Spleen (tissue), 11 donors: ENCODE data around the gene DUSP16. TPM values are rescaled to one million over a fixed set of nuclear protein-coding genes. Genes with fewer than 3 reads are reported as not detected.

Experiments used
- DNase-seq: peaks from one replicate; pipeline ENCODE4 v3.0.0-alpha.2; 2020
- H3K27ac ChIP-seq, 8 donors: fragments of 200-600 bp; sonication (generic) in 7 of 8; 1 replicate in 4 of 8; 2 replicates in 4 of 8; pipeline versions ENCODE4 v1.5.0 to v1.8.0; 2016 to 2021; ENCODE audit warnings: inconsistent platforms in 4 of 8, mild to moderate bottlenecking in 4 of 8, moderate library complexity in 1 of 8
- H3K27me3 ChIP-seq, 7 donors: fragments of 200-600 bp; sonication (generic) in 6 of 7; replicated peaks in 1 of 7; 1 replicate in 4 of 7; 2 replicates in 3 of 7; pipeline versions ENCODE4 v1.5.0 to v1.8.0; 2016 to 2021; ENCODE audit warnings: inconsistent platforms in 3 of 7, mild to moderate bottlenecking in 1 of 7
- H3K36me3 ChIP-seq, 6 donors: fragments of 200-600 bp; sonication (generic) in 5 of 6; 1 replicate in 4 of 6; 2 replicates in 2 of 6; pipeline versions ENCODE4 v1.5.0 to v1.8.0; 2016 to 2021; ENCODE audit warnings: inconsistent platforms in 2 of 6
- H3K4me1 ChIP-seq, 6 donors: fragments of 200-600 bp; sonication (generic) in 5 of 6; 1 replicate in 3 of 6; 2 replicates in 3 of 6; pipeline versions ENCODE4 v1.5.0 to v1.8.0; 2016 to 2021; ENCODE audit warnings: inconsistent platforms in 3 of 6
- H3K4me3 ChIP-seq, 8 donors: fragments of 200-600 bp; sonication (generic) in 7 of 8; 1 replicate in 4 of 8; 2 replicates in 4 of 8; pipeline versions ENCODE4 v1.5.0 to v1.8.0; 2016 to 2021; ENCODE audit warnings: inconsistent platforms in 4 of 8, mild to moderate bottlenecking in 4 of 8, moderate library complexity in 2 of 8
- H3K9me3 ChIP-seq, 8 donors: fragments of 200-600 bp; sonication (generic) in 7 of 8; 1 replicate in 4 of 8; 2 replicates in 4 of 8; pipeline versions ENCODE4 v1.5.0 to v1.8.0; 2016 to 2021; ENCODE audit warnings: inconsistent platforms in 4 of 8
- POLR2A ChIP-seq, 3 donors: fragments of 450-650 bp; IDR thresholded peaks; one replicate each; pipeline ENCODE4 v1.5.1; 2017; ENCODE audit warnings: antibody characterized with exemption in 3 of 3, mild to moderate bottlenecking in 1 of 3
- POLR2AphosphoS5 ChIP-seq, 3 donors: sonication (generic); formaldehyde crosslinking; IDR thresholded peaks; one replicate each; pipeline ENCODE4 v1.5.1; 2017; ENCODE audit warnings: antibody characterized with exemption in 3 of 3
- WGBS, 5 donors: extraction: QIAGEN DNeasy Blood & Tissue Kit in 3 of 5; methylation state at CpG; one replicate each; pipeline versions ENCODE4 v1.1.5 to v1.1.7; 2013 to 2018; 5-methylcytosine and 5-hydroxymethylcytosine counted together
- intact Hi-C: fragments of 100-400 bp; cut with DNase I; formaldehyde crosslinking; loops from one replicate; pipeline ENCODE4 v1.15.0; 2023; ENCODE audit warnings: low total_unique reads
- polyA plus RNA-seq, 3 donors: library from polyadenylated mRNA; stranded (reverse); fragments of 200-250 nt; gene quantifications; one replicate each; pipeline ENCODE4 v1.2.1, GENCODE V29; 2013
- total RNA-seq, 7 donors: library from RNA; depleted of rRNA in 3 of 7; stranded (reverse); fragments of >200 nt in 3 of 7; fragmentation: NEBNext Ultra II Directional in 4 of 7; extraction: Animal tissue kit (Norgen Biotek cat#: 25700) in 4 of 7; gene quantifications; one replicate each; pipeline versions ENCODE4 v1.1.0 to v1.2.1, GENCODE V29; 2016 to 2021
- TF ChIP-seq, protein P1 (sequence below), 11 experiments: fragments of 200-600 bp in 7 of 11; fragments of 450-650 bp in 4 of 11; sonication (generic) in 4 of 11; IDR thresholded peaks in 8 of 11; conservative IDR thresholded peaks in 3 of 11; 1 replicate in 7 of 11; 2 replicates in 4 of 11; pipeline versions ENCODE4 v1.4.0 to v1.8.0; 2016 to 2021; ENCODE audit warnings: antibody characterized with exemption in 11 of 11, inconsistent platforms in 4 of 11, mild to moderate bottlenecking in 1 of 11
- donor health status: healthy with polysubstance abuse.
- donor health status: DM: no; HTN: no; CAD: no; lungs with moderate emphysema.
- donor health status: DM: no; HTN: no; CAD: no.
- donor health status: Bipolar disorder and iron deficiency.
- donor health status: healthy.
- donor health status: DM: no; HTN: no; CAD: no.
- donor health status: DM: yes; HTN: yes; CAD: no.

The DUSP16 gene
- total and polyA plus RNA-seq, 10 donors = 2.2 to 43.7 (median 20.8) TPM

DNA sequence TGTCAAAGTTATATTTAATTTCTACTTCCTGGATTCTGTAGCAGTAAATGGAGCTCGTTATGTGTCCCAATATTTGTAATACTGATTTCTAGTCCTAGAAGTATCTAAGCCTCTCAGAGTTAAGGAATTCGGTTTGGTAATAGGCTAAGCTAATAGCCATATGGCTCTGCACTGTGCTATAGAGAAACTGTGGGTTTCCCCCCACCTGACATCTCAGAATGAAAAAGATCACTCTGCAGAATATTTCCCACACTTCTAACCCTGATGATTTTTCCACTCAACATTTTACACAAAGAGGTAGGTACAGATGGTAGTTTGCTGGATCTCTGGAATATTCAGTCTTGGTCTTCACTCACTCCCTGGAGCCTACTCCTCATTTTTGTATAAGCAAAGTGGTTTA is 134.6 kb downstream of the DUSP16 start:
- no peak for DNase-seq
- intact Hi-C loops = no loop called here
- Histone ChIP-seq H3K27me3 (no peaks in the 10 kb centered on the region), H3K4me1 (peaks cover 0 to 28% (median 0%) of the 10 kb centered on the region in 6 donors), H3K36me3 (peaks cover 0 to 8% (median 0%) of the 10 kb centered on the region in 6 donors), H3K27ac (no peak overlapping the region), H3K9me3 (peaks cover 0 to 20% (median 16%) of the 10 kb centered on the region in 8 donors), H3K4me3 (no peak overlapping the region)
- 68 to 86% (median 75%) methylated on average over 2 of the region's 2 CpGs for WGBS, 5 donors
- TF ChIP-seq POLR2A (IDR thresholded peaks at IDR 0.05) = no peak
- no peak for TF ChIP-seq POLR2AphosphoS5 (IDR thresholded peaks at IDR 0.05)
- TF ChIP-seq, protein P1, sequence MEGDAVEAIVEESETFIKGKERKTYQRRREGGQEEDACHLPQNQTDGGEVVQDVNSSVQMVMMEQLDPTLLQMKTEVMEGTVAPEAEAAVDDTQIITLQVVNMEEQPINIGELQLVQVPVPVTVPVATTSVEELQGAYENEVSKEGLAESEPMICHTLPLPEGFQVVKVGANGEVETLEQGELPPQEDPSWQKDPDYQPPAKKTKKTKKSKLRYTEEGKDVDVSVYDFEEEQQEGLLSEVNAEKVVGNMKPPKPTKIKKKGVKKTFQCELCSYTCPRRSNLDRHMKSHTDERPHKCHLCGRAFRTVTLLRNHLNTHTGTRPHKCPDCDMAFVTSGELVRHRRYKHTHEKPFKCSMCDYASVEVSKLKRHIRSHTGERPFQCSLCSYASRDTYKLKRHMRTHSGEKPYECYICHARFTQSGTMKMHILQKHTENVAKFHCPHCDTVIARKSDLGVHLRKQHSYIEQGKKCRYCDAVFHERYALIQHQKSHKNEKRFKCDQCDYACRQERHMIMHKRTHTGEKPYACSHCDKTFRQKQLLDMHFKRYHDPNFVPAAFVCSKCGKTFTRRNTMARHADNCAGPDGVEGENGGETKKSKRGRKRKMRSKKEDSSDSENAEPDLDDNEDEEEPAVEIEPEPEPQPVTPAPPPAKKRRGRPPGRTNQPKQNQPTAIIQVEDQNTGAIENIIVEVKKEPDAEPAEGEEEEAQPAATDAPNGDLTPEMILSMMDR (IDR thresholded peaks at IDR 0.05 in 8 of 11, conservative IDR thresholded peaks at IDR 0.05 in 3 of 11) = no peak

DNA sequence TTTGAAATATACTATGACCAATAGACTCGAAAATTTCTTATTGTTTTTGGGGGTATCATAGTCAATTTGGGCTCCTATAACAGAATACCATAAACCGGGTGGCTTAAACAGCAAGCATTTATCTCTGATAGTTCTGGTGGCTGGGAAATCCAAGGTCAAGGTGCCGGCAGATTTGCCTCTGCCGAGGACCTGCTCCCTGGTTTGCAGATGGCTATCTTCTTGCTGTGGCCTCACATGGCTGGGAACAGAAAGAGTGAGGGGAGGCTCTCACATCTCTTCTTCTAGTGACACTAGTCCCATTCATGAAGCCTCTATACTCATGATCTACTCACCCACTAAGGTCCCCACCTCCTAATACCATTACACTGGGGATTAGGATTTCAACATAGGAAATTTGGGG is 135.1 kb downstream of the DUSP16 start:
- WGBS, 5 donors = 89 to 96% (median 92%) methylated on average over 4 of the region's 4 CpGs
- no peak for DNase-seq
- intact Hi-C loops = no loop called here
- H3K36me3 ChIP-seq = peaks cover 0 to 8% (median 0%) of the 10 kb centered on the region in 6 donors
- no peak overlapping the region for H3K4me3 ChIP-seq
- no peak for TF ChIP-seq POLR2A (IDR thresholded peaks at IDR 0.05)
- no peak for TF ChIP-seq POLR2AphosphoS5 (IDR thresholded peaks at IDR 0.05)
- TF ChIP-seq, protein P1 (IDR thresholded peaks at IDR 0.05 in 8 of 11, conservative IDR thresholded peaks at IDR 0.05 in 3 of 11) = no peak
- peaks cover 0 to 25% (median 20%) of the 10 kb centered on the region in 8 donors for H3K9me3 ChIP-seq
- H3K4me1 ChIP-seq = peaks cover 0 to 23% (median 0%) of the 10 kb centered on the region in 6 donors
- no peaks in the 10 kb centered on the region for H3K27me3 ChIP-seq
- H3K27ac ChIP-seq = no peak overlapping the region

DNA sequence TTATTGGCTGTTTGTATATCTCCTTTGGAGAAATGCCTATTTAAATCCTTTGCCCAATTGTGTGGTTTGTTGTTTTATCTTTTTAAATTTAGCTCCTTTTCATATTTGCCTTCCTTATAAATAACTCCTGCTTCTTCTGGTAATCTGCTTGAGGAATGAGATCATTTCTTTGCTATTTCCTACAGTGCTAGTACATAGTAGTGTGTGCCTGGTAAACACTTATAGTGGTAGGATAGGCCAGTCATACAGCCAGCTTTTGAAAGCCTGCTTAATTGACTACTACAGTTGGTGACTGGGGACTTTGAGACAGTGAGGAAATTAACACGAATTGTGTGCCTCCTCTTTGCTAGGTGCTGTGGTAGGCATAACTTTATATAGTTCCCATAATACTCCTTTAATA is 137.0 kb downstream of the DUSP16 start:
- 74 to 90% (median 85%) methylated on average over 1 of the region's 1 CpG for WGBS, 5 donors
- intact Hi-C loops = no loop called here
- H3K27ac ChIP-seq = no peak overlapping the region
- peaks cover 0 to 9% (median 0%) of the 10 kb centered on the region in 6 donors for H3K4me1 ChIP-seq
- no peak for DNase-seq
- H3K9me3 ChIP-seq = peaks cover 0 to 42% (median 34%) of the 10 kb centered on the region in 8 donors
- H3K36me3 ChIP-seq = peaks cover 0 to 8% (median 0%) of the 10 kb centered on the region in 6 donors
- no peak overlapping the region for H3K4me3 ChIP-seq
- H3K27me3 ChIP-seq = no peaks in the 10 kb centered on the region
- TF ChIP-seq POLR2AphosphoS5 (IDR thresholded peaks at IDR 0.05) (no peak), POLR2A (IDR thresholded peaks at IDR 0.05) (no peak)
- TF ChIP-seq, protein P1 (IDR thresholded peaks at IDR 0.05 in 8 of 11, conservative IDR thresholded peaks at IDR 0.05 in 3 of 11) = no peak

DNA sequence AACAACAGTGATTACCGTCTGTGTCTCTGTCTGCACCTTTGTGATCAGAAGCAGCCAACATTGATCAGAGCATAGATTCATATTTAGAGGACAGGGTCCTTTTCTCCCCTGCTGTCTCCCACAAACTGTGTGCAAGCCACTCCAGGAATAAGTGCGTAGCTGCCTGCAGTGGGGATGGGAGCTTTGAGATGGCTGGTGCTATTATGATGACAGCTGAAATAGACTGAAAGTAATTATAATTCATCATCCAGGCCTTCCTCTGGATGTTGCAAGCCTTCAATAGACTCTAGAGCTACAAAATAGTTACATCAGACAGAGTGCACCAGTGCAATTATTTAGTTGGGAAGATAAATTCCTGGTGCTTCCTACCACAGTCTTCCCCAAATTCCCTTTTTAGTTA is 137.7 kb downstream of the DUSP16 start:
- intact Hi-C loops = no loop called here
- 76 to 94% (median 85%) methylated on average over 2 of the region's 2 CpGs for WGBS, 5 donors
- TF ChIP-seq, protein P1 (IDR thresholded peaks at IDR 0.05 in 8 of 11, conservative IDR thresholded peaks at IDR 0.05 in 3 of 11) = no peak
- no peak for TF ChIP-seq POLR2A (IDR thresholded peaks at IDR 0.05)
- TF ChIP-seq POLR2AphosphoS5 (IDR thresholded peaks at IDR 0.05) = no peak
- Histone ChIP-seq H3K4me3 (no peak overlapping the region), H3K9me3 (peaks cover 0 to 46% (median 38%) of the 10 kb centered on the region in 8 donors), H3K36me3 (peaks cover 0 to 8% (median 0%) of the 10 kb centered on the region in 6 donors), H3K4me1 (peaks cover 0 to 5% (median 0%) of the 10 kb centered on the region in 6 donors), H3K27ac (no peak overlapping the region), H3K27me3 (no peaks in the 10 kb centered on the region)
- no peak for DNase-seq

Other genes starting within 250 kb of the DUSP16 start
- 10 to 100 TPM in 6 of 7 donors, 1 to 10 TPM in 1; 9.6 to 25.7 (median 17.9) TPM for gene MANSC1, start 212.6 kb downstream of the DUSP16 start, total RNA-seq
- 1 to 10 TPM; 1.8 to 5.9 (median 2.6) TPM for gene MANSC1, start 212.6 kb downstream of the DUSP16 start, polyA plus RNA-seq
- 10 to 100 TPM; 14.0 to 25.9 (median 18.6) TPM for gene BORCS5, start 205.8 kb downstream of the DUSP16 start, total RNA-seq
- gene BORCS5, start 205.8 kb downstream of the DUSP16 start, polyA plus RNA-seq = 1 to 10 TPM; 3.3 to 5.4 (median 3.6) TPM
- gene CREBL2, start 49.0 kb upstream of the DUSP16 start, total RNA-seq = 10 to 100 TPM; 28.6 to 76.0 (median 60.7) TPM
- 10 to 100 TPM; 14.3 to 28.3 (median 21.6) TPM for gene CREBL2, start 49.0 kb upstream of the DUSP16 start, polyA plus RNA-seq
- gene GPR19, start 133.3 kb upstream of the DUSP16 start, total RNA-seq = 1 to 10 TPM in 5 of 7 donors, under 1 TPM in 1, not detected in 1; 0.80 to 5.5 (median 1.9) TPM
- under 1 TPM; 0.35 to 0.74 (median 0.61) TPM for gene GPR19, start 133.3 kb upstream of the DUSP16 start, polyA plus RNA-seq
- gene CDKN1B, start 154.5 kb upstream of the DUSP16 start, total RNA-seq = 10 to 100 TPM; 72.3 to 95.2 (median 79.3) TPM
- 10 to 100 TPM; 34.9 to 49.3 (median 46.4) TPM for gene CDKN1B, start 154.5 kb upstream of the DUSP16 start, polyA plus RNA-seq
- 10 to 100 TPM in 6 of 7 donors, 1 to 10 TPM in 1; 6.1 to 79.5 (median 16.0) TPM for gene APOLD1, start 222.8 kb upstream of the DUSP16 start, total RNA-seq
- 1 to 10 TPM; 1.3 to 4.5 (median 2.5) TPM for gene APOLD1, start 222.8 kb upstream of the DUSP16 start, polyA plus RNA-seq